ENCODE data around the gene NXPE1.
"Not testable (repeated sequence)": the region's sequence is repeated elsewhere in the genome, so short reads cannot be mapped to it uniquely, and the experiment has no call there.

NXPE1 gene

GRCh38 chr11:114559425-114560310, at the start of gene NXPE1:
TSS of gene NXPE1 (minus strand) at chr11:114559881. CDS start at chr11:114551201, 8,680 bp downstream.
- Mint-ChIP-seq H3K27ac (no peak within 1 kb of the TSS), H3K4me1 (peaks cover 5% of the 10 kb centered on the region), H3K36me3 (ENCODE audit: low read depth) (no peaks in the 10 kb centered on the region), H3K9me3 (no peaks in the 10 kb centered on the region), H3K4me3 (no peak within 1 kb of the TSS), H3K27me3 (no peaks in the 10 kb centered on the region)
- no peak for DNase-seq
- no peak for ATAC-seq

GRCh38 chr11:114609429-114609828, 49.7 kb upstream of the NXPE1 start:
- no peaks in the 10 kb centered on the region for H3K4me1 Mint-ChIP-seq
- DNase-seq (no peak), ATAC-seq (no peak)
- no peaks in the 10 kb centered on the region for H3K27me3 Mint-ChIP-seq
- no peaks in the 10 kb centered on the region for H3K36me3 Mint-ChIP-seq (ENCODE audit: low read depth)
- no peak overlapping the region for H3K4me3 Mint-ChIP-seq
- no peak overlapping the region for H3K27ac Mint-ChIP-seq
- peaks cover 9% of the 10 kb centered on the region for H3K9me3 Mint-ChIP-seq

- DNase-seq; ATAC-seq; H3K4me1 Mint-ChIP-seq; H3K27ac Mint-ChIP-seq; H3K36me3 Mint-ChIP-seq (ENCODE audit: low read depth); H3K4me3 Mint-ChIP-seq; H3K27me3 Mint-ChIP-seq; H3K9me3 Mint-ChIP-seq: not testable (repeated sequence)
Observed at GRCh38 chr11:114608605-114609004, 48.9 kb upstream of the NXPE1 start.

- DNase-seq, result no peak
- no peak for ATAC-seq
- Mint-ChIP-seq H3K9me3 (peaks cover 9% of the 10 kb centered on the region), H3K27ac (no peak overlapping the region), H3K36me3 (ENCODE audit: low read depth) (no peaks in the 10 kb centered on the region), H3K4me1 (no peaks in the 10 kb centered on the region), H3K4me3 (no peak overlapping the region), H3K27me3 (no peaks in the 10 kb centered on the region)
Observed at GRCh38 chr11:114607753-114608459, 48.2 kb upstream of the NXPE1 start.

- H3K4me1 Mint-ChIP-seq; H3K27ac Mint-ChIP-seq; H3K36me3 Mint-ChIP-seq (ENCODE audit: low read depth); H3K27me3 Mint-ChIP-seq; DNase-seq; H3K9me3 Mint-ChIP-seq; H3K4me3 Mint-ChIP-seq; ATAC-seq: not testable (repeated sequence)
Observed at GRCh38 chr11:114606802-114607075, 47.1 kb upstream of the NXPE1 start.

GRCh38 chr11:114606003-114606801, 46.5 kb upstream of the NXPE1 start:
- no peak for ATAC-seq
- no peaks in the 10 kb centered on the region for H3K4me1 Mint-ChIP-seq

GRCh38 chr11:114605370-114605769, 45.7 kb upstream of the NXPE1 start:
- Mint-ChIP-seq H3K4me3 (no peak overlapping the region), H3K27me3 (no peaks in the 10 kb centered on the region), H3K9me3 (peaks cover 6% of the 10 kb centered on the region), H3K4me1 (no peaks in the 10 kb centered on the region), H3K36me3 (ENCODE audit: low read depth) (no peaks in the 10 kb centered on the region), H3K27ac (no peak overlapping the region)
- no peak for ATAC-seq
- no peak for DNase-seq

More at GRCh38 chr11:114606003-114606801, 46.5 kb upstream of the NXPE1 start:
- no peaks in the 10 kb centered on the region for H3K36me3 Mint-ChIP-seq (ENCODE audit: low read depth)
- H3K9me3 Mint-ChIP-seq, result peaks cover 9% of the 10 kb centered on the region
- no peak overlapping the region for H3K27ac Mint-ChIP-seq
- H3K27me3 Mint-ChIP-seq, result no peaks in the 10 kb centered on the region
- no peak overlapping the region for H3K4me3 Mint-ChIP-seq
- no peak for DNase-seq

GRCh38 chr11:114604886-114605285, 45.2 kb upstream of the NXPE1 start:
- no peaks in the 10 kb centered on the region for H3K36me3 Mint-ChIP-seq (ENCODE audit: low read depth)
- H3K4me1 Mint-ChIP-seq, result no peaks in the 10 kb centered on the region
- peaks cover 6% of the 10 kb centered on the region for H3K9me3 Mint-ChIP-seq
- ATAC-seq (no peak), DNase-seq (no peak)
- no peak overlapping the region for H3K27ac Mint-ChIP-seq
- H3K27me3 Mint-ChIP-seq, result no peaks in the 10 kb centered on the region
- H3K4me3 Mint-ChIP-seq, result no peak overlapping the region

GRCh38 chr11:114604179-114604813, 44.6 kb upstream of the NXPE1 start:
- DNase-seq, result no peak
- no peaks in the 10 kb centered on the region for H3K36me3 Mint-ChIP-seq (ENCODE audit: low read depth)
- no peaks in the 10 kb centered on the region for H3K4me1 Mint-ChIP-seq
- peaks cover 6% of the 10 kb centered on the region for H3K9me3 Mint-ChIP-seq
- no peak for ATAC-seq
- H3K4me3 Mint-ChIP-seq, result no peak overlapping the region
- no peak overlapping the region for H3K27ac Mint-ChIP-seq
- no peaks in the 10 kb centered on the region for H3K27me3 Mint-ChIP-seq

GRCh38 chr11:114603151-114603550, 43.5 kb upstream of the NXPE1 start:
- H3K4me3 Mint-ChIP-seq; H3K36me3 Mint-ChIP-seq (ENCODE audit: low read depth); ATAC-seq; DNase-seq; H3K27ac Mint-ChIP-seq; H3K27me3 Mint-ChIP-seq; H3K9me3 Mint-ChIP-seq; H3K4me1 Mint-ChIP-seq: not testable (repeated sequence)

GRCh38 chr11:114598461-114598860, 38.8 kb upstream of the NXPE1 start:
- ATAC-seq (no peak), DNase-seq (no peak)
- H3K27ac Mint-ChIP-seq, result no peak overlapping the region
- no peaks in the 10 kb centered on the region for H3K36me3 Mint-ChIP-seq (ENCODE audit: low read depth)
- no peaks in the 10 kb centered on the region for H3K4me1 Mint-ChIP-seq
- H3K9me3 Mint-ChIP-seq, result no peaks in the 10 kb centered on the region
- no peaks in the 10 kb centered on the region for H3K27me3 Mint-ChIP-seq
- H3K4me3 Mint-ChIP-seq, result no peak overlapping the region

GRCh38 chr11:114596175-114596919, 36.7 kb upstream of the NXPE1 start:
- Mint-ChIP-seq H3K27me3 (no peaks in the 10 kb centered on the region), H3K27ac (no peak overlapping the region), H3K36me3 (ENCODE audit: low read depth) (no peaks in the 10 kb centered on the region), H3K9me3 (no peaks in the 10 kb centered on the region), H3K4me1 (no peaks in the 10 kb centered on the region), H3K4me3 (no peak overlapping the region)
- ATAC-seq (no peak), DNase-seq (no peak)

GRCh38 chr11:114595571-114595970, 35.9 kb upstream of the NXPE1 start, which contains the start of gene NXPE4:
TSS of gene NXPE4 (minus strand) at chr11:114595786. CDS start at chr11:114594759, 1,027 bp downstream.
- no peaks in the 10 kb centered on the region for H3K27me3 Mint-ChIP-seq
- DNase-seq, result no peak
- H3K4me3 Mint-ChIP-seq, result no peak within 1 kb of the TSS
- no peaks in the 10 kb centered on the region for H3K36me3 Mint-ChIP-seq (ENCODE audit: low read depth)
- no peak within 1 kb of the TSS for H3K27ac Mint-ChIP-seq
- no peaks in the 10 kb centered on the region for H3K9me3 Mint-ChIP-seq
- no peaks in the 10 kb centered on the region for H3K4me1 Mint-ChIP-seq
- no peak for ATAC-seq

GRCh38 chr11:114594703-114595102, 35.0 kb upstream of the NXPE1 start:
- no peaks in the 10 kb centered on the region for H3K4me1 Mint-ChIP-seq
- no peak for ATAC-seq
- H3K4me3 Mint-ChIP-seq, result no peak overlapping the region
- no peaks in the 10 kb centered on the region for H3K27me3 Mint-ChIP-seq
- H3K36me3 Mint-ChIP-seq (ENCODE audit: low read depth), result no peaks in the 10 kb centered on the region
- no peak overlapping the region for H3K27ac Mint-ChIP-seq
- H3K9me3 Mint-ChIP-seq, result no peaks in the 10 kb centered on the region
- DNase-seq, result no peak

Measured in activated naive CD8-positive, alpha-beta T cell treated with anti-CD3 and anti-CD28 coated beads, Interleukin-2, amount 50 U/mL, for 24 hours (primary cell).